HEK293 (cell line): ENCODE measurements around the gene TIMP2.

ENCODE experiments used
- CTCF ChIP-seq: fragments of 450-650 bp; formaldehyde crosslinking; IDR thresholded peaks from 2 replicates; pipeline ENCODE4 v1.5.1; 2016; ENCODE audit warnings: missing biosample characterization, missing genetic modification characterization
- GLI4 ChIP-seq: fragments of 450-650 bp; formaldehyde crosslinking; IDR thresholded peaks from 2 replicates; pipeline ENCODE4 v1.5.1; 2016; ENCODE audit warnings: missing biosample characterization, missing genetic modification characterization
- MYNN ChIP-seq: fragments of 450-650 bp; formaldehyde crosslinking; IDR thresholded peaks from 2 replicates; pipeline ENCODE4 v1.5.1; 2016; ENCODE audit warnings: missing biosample characterization, missing genetic modification characterization, borderline replicate concordance
- WT1 ChIP-seq: fragments of 450-650 bp; formaldehyde crosslinking; IDR thresholded peaks from 2 replicates; pipeline ENCODE4 v1.5.1; 2016; ENCODE audit warnings: missing biosample characterization, missing genetic modification characterization
- ZBTB10 ChIP-seq: fragments of 450-650 bp; formaldehyde crosslinking; IDR thresholded peaks from 2 replicates; pipeline ENCODE4 v1.5.1; 2016; ENCODE audit warnings: missing biosample characterization, missing genetic modification characterization
- ZNF473 ChIP-seq: fragments of 450-650 bp; formaldehyde crosslinking; IDR thresholded peaks from 2 replicates; pipeline ENCODE4 v1.5.1; 2017; ENCODE audit warnings: missing biosample characterization, missing genetic modification characterization
- ZNF670 ChIP-seq: fragments of 450-650 bp; formaldehyde crosslinking; IDR thresholded peaks from 2 replicates; pipeline ENCODE4 v1.5.1; 2016; ENCODE audit warnings: missing biosample characterization, missing genetic modification characterization, low read depth
- TF ChIP-seq, protein P1 (sequence below): fragments of 450-650 bp; formaldehyde crosslinking; IDR thresholded peaks from 2 replicates; pipeline ENCODE4 v1.5.1; 2016; ENCODE audit warnings: missing biosample characterization, missing genetic modification characterization
- TF ChIP-seq, protein P2 (sequence below): fragments of 450-650 bp; formaldehyde crosslinking; optimal IDR thresholded peaks from 2 replicates; pipeline ENCODE3; 2016; ENCODE audit warnings: missing biosample characterization, mild to moderate bottlenecking, missing genetic modification characterization

GRCh38 chr17:78855561-78856165, 69.5 kb downstream of the TIMP2 start:
- no peak for TF ChIP-seq ZNF473
- TF ChIP-seq, protein P1, sequence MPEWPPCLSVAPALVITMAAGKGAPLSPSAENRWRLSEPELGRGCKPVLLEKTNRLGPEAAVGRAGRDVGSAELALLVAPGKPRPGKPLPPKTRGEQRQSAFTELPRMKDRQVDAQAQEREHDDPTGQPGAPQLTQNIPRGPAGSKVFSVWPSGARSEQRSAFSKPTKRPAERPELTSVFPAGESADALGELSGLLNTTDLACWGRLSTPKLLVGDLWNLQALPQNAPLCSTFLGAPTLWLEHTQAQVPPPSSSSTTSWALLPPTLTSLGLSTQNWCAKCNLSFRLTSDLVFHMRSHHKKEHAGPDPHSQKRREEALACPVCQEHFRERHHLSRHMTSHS (tag by site-specific recombination) = no peak
- TF ChIP-seq ZNF670 (tag by site-specific recombination) = no peak
- TF ChIP-seq, protein P2, sequence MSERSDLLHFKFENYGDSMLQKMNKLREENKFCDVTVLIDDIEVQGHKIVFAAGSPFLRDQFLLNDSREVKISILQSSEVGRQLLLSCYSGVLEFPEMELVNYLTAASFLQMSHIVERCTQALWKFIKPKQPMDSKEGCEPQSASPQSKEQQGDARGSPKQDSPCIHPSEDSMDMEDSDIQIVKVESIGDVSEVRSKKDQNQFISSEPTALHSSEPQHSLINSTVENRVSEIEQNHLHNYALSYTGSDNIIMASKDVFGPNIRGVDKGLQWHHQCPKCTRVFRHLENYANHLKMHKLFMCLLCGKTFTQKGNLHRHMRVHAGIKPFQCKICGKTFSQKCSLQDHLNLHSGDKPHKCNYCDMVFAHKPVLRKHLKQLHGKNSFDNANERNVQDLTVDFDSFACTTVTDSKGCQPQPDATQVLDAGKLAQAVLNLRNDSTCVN (tag by site-specific recombination) = no peak
- no peak for TF ChIP-seq CTCF
- no peak for TF ChIP-seq ZBTB10
- no peak for TF ChIP-seq GLI4 (tag by site-specific recombination)
- TF ChIP-seq WT1 = no peak
- no peak for TF ChIP-seq MYNN (tag by site-specific recombination)
